Measurements from ENCODE around the gene ISCA2. TPM values are rescaled to one million over a fixed set of nuclear protein-coding genes. Genes with fewer than 3 reads are reported as not detected.

The ISCA2 gene
- total RNA-seq, 5 donors from 2014 or later (not counting 1 experiment from before 2014, with no cell fraction given) = 21.3 to 42.6 (median 34.1) TPM

DNA sequence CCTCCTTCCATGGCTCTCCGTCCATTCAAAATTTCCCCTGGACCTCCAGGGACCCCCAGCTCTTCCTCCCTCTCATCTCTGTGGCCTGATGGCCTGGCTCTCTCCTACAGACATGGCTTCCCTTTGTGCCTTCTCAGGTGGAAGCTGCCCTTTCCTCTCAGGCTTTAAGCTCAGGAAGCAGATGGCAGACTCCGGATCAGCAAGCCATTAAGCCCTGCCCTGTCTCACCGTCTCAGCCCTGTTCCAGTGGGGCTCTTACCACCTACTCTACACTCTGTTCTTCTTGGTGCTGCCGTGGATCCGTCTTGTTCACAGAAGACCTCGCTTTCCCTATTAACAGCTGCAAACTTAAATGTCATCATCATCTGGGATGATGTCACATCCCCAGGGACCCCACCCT lies 33.6 kb upstream of the ISCA2 start:
- H3K36me3 ChIP-seq (ENCODE audit: control insufficient read depth in 2 of 2, extremely low read depth in 1 of 2, insufficient read depth in 1 of 2, low read length in 1 of 2) = no peaks in the 10 kb centered on the region
- H3K27me3 ChIP-seq (replicated peaks in 1 of 2; ENCODE audit: control insufficient read depth in 2 of 2, extremely low read depth in 1 of 2, insufficient read depth in 2 of 2, low read length in 1 of 2) = peaks cover 0 to 35% of the 10 kb centered on the region in 2 experiments
- no peak overlapping the region for H3K4me3 ChIP-seq (ENCODE audit: control insufficient read depth in 1 of 2, extremely low read depth in 1 of 2, low read length in 1 of 2)
- H3K9me3 ChIP-seq = no peaks in the 10 kb centered on the region
- 60% methylated on average over 6 of the region's 6 CpGs for WGBS (ENCODE audit: insufficient coverage)
- no peak overlapping the region for H3K27ac ChIP-seq (ENCODE audit: low read length)
- ChIA-PET POLR2A (no interaction called here), CTCF (no interaction called here)
- no peak overlapping the region for H3K4me3 Mint-ChIP-seq
- DNase-seq (no peak), ATAC-seq (replicated peaks in 1 of 4) (no peak)
- H3K4me1 Mint-ChIP-seq = no peaks in the 10 kb centered on the region
- no peak overlapping the region for H3K27ac Mint-ChIP-seq
- no peaks in the 10 kb centered on the region for H3K36me3 Mint-ChIP-seq
- H3K27me3 Mint-ChIP-seq = peaks cover 14 to 21% of the 10 kb centered on the region in 2 donors
- no peaks in the 10 kb centered on the region for H3K9me3 Mint-ChIP-seq
- no peaks in the 10 kb centered on the region for H3K4me1 ChIP-seq (ENCODE audit: control insufficient read depth in 1 of 2, extremely low read depth in 1 of 2, insufficient read depth in 2 of 2, low read length in 2 of 2)

DNA sequence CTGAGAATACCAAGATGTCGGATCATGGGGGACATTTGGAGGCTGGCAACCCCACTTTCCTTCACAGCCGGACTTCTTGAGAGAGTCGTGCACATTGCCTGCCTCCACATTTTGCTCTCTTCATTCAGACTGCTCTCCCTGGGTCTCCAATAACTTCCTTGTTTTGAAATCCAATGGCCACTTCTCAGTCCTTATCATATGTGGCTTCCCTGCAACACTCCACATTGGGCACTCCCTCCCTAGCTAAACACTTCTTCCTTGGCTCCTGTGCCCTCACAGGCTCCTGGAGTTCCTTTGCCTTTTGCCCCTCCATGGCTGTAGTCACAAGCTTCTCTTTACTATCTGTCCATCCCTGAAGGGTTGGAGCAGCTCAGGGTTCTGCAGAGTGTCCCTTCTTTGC lies 30.6 kb upstream of the ISCA2 start:
- Histone ChIP-seq H3K36me3 (ENCODE audit: control insufficient read depth in 2 of 2, extremely low read depth in 1 of 2, insufficient read depth in 1 of 2, low read length in 1 of 2) (no peaks in the 10 kb centered on the region), H3K4me1 (ENCODE audit: control insufficient read depth in 1 of 2, extremely low read depth in 1 of 2, insufficient read depth in 2 of 2, low read length in 2 of 2) (no peaks in the 10 kb centered on the region), H3K27ac (ENCODE audit: low read length) (no peak overlapping the region), H3K4me3 (ENCODE audit: control insufficient read depth in 1 of 2, extremely low read depth in 1 of 2, low read length in 1 of 2) (no peak overlapping the region), H3K27me3 (replicated peaks in 1 of 2; ENCODE audit: control insufficient read depth in 2 of 2, extremely low read depth in 1 of 2, insufficient read depth in 2 of 2, low read length in 1 of 2) (peaks cover 0 to 19% of the 10 kb centered on the region in 2 experiments), H3K9me3 (no peaks in the 10 kb centered on the region)
- H3K4me1 Mint-ChIP-seq = no peaks in the 10 kb centered on the region
- CTCF ChIA-PET = no interaction called here
- H3K9me3 Mint-ChIP-seq = no peaks in the 10 kb centered on the region
- H3K27me3 Mint-ChIP-seq = peaks cover 12% of the 10 kb centered on the region in 2 donors
- H3K4me3 Mint-ChIP-seq = no peak overlapping the region
- POLR2A ChIA-PET = no interaction called here
- ATAC-seq (replicated peaks in 1 of 4) (no peak), DNase-seq (no peak)
- H3K27ac Mint-ChIP-seq = no peak overlapping the region
- H3K36me3 Mint-ChIP-seq = no peaks in the 10 kb centered on the region
- 92% methylated on average over 2 of the region's 3 CpGs for WGBS (ENCODE audit: insufficient coverage)

DNA sequence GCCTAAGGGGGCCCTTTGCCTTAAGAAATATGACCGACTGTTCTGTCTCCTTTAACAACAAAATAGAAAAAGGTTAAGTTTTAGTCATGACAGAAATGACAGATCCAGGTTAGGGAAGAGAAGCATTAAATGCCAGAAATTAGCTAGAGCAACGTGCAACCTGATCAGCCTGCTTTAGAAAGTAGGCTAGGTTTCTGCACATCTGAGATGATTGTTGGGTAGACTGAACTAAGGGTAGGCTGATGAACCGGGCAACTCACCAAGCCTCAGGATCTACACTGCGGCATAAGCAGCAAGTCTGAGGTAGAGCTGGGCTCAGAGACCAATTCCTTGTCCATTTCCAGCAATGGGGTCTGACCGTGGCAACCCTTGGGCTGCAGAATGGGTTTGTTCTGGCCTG lies 29.9 kb upstream of the ISCA2 start:
- H3K4me3 ChIP-seq (ENCODE audit: control insufficient read depth in 1 of 2, extremely low read depth in 1 of 2, low read length in 1 of 2) = no peak overlapping the region
- no peak for DNase-seq

DNA sequence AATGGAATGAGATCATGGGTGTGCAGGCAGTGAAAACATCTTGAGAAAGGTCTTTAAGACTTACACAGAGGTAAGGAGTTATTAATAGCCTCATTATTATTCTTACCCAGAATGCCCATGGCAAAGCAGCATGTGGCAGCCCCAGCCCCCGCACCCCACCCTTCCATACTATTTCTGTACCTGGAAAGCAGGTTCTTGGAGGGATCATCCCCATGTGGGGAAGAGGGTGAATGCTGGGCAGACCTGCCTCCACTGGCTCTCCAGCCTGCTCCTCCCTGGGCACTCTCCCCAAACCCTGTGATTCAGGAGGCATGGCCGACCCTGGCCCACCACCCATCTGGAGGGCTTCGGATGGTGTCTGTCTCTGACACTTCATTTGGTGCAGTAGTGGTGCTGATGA lies 28.8 kb upstream of the ISCA2 start:
- H3K36me3 Mint-ChIP-seq = no peaks in the 10 kb centered on the region
- no peak overlapping the region for H3K4me3 ChIP-seq (ENCODE audit: control insufficient read depth in 1 of 2, extremely low read depth in 1 of 2, low read length in 1 of 2)
- H3K27me3 ChIP-seq (replicated peaks in 1 of 2; ENCODE audit: control insufficient read depth in 2 of 2, extremely low read depth in 1 of 2, insufficient read depth in 2 of 2, low read length in 1 of 2) = peaks cover 0 to 6% of the 10 kb centered on the region in 2 experiments
- ChIA-PET POLR2A (no interaction called here), CTCF (interaction anchor here in 1 of 2 donors (0.7 kb wide), 1 partner anchor 28 kb away, joined by 3 read pairs; no protein-coding TSS in a partner anchor)
- no peak overlapping the region for H3K27ac ChIP-seq (ENCODE audit: low read length)
- no peak for DNase-seq
- no peaks in the 10 kb centered on the region for H3K9me3 ChIP-seq
- peaks cover 9 to 12% of the 10 kb centered on the region in 2 donors for H3K27me3 Mint-ChIP-seq
- no peak overlapping the region for H3K27ac Mint-ChIP-seq
- H3K36me3 ChIP-seq (ENCODE audit: control insufficient read depth in 2 of 2, extremely low read depth in 1 of 2, insufficient read depth in 1 of 2, low read length in 1 of 2) = no peaks in the 10 kb centered on the region
- no peak overlapping the region for H3K4me3 Mint-ChIP-seq
- 100% methylated on average over 1 of the region's 3 CpGs for WGBS (ENCODE audit: insufficient coverage)
- no peak for ATAC-seq (replicated peaks in 1 of 4)
- H3K4me1 Mint-ChIP-seq = no peaks in the 10 kb centered on the region
- no peaks in the 10 kb centered on the region for H3K9me3 Mint-ChIP-seq
- H3K4me1 ChIP-seq (ENCODE audit: control insufficient read depth in 1 of 2, extremely low read depth in 1 of 2, insufficient read depth in 2 of 2, low read length in 2 of 2) = no peaks in the 10 kb centered on the region

More for the DNA sequence above, 29.9 kb upstream of the ISCA2 start:
- no peaks in the 10 kb centered on the region for H3K4me1 ChIP-seq (ENCODE audit: control insufficient read depth in 1 of 2, extremely low read depth in 1 of 2, insufficient read depth in 2 of 2, low read length in 2 of 2)
- CTCF ChIA-PET = no interaction called here
- Mint-ChIP-seq H3K4me3 (no peak overlapping the region), H3K27ac (no peak overlapping the region), H3K27me3 (peaks cover 11 to 12% of the 10 kb centered on the region in 2 donors), H3K4me1 (no peaks in the 10 kb centered on the region), H3K36me3 (no peaks in the 10 kb centered on the region), H3K9me3 (no peaks in the 10 kb centered on the region)
- H3K27ac ChIP-seq (ENCODE audit: low read length) = no peak overlapping the region
- POLR2A ChIA-PET = no interaction called here
- H3K9me3 ChIP-seq = no peaks in the 10 kb centered on the region
- peaks cover 0 to 16% of the 10 kb centered on the region in 2 experiments for H3K27me3 ChIP-seq (replicated peaks in 1 of 2; ENCODE audit: control insufficient read depth in 2 of 2, extremely low read depth in 1 of 2, insufficient read depth in 2 of 2, low read length in 1 of 2)
- no peaks in the 10 kb centered on the region for H3K36me3 ChIP-seq (ENCODE audit: control insufficient read depth in 2 of 2, extremely low read depth in 1 of 2, insufficient read depth in 1 of 2, low read length in 1 of 2)
- ATAC-seq (replicated peaks in 1 of 4) = no peak
- 80% methylated on average over 4 of the region's 5 CpGs for WGBS (ENCODE audit: insufficient coverage)

- ATAC-seq (replicated peaks in 1 of 4) (no peak), DNase-seq (no peak)
- H3K4me3 Mint-ChIP-seq = no peak overlapping the region
- H3K4me3 ChIP-seq (ENCODE audit: control insufficient read depth in 1 of 2, extremely low read depth in 1 of 2, low read length in 1 of 2) = no peak overlapping the region
- no peaks in the 10 kb centered on the region for H3K9me3 Mint-ChIP-seq
- H3K27ac ChIP-seq (ENCODE audit: low read length) = no peak overlapping the region
- no peak overlapping the region for H3K27ac Mint-ChIP-seq
- no peaks in the 10 kb centered on the region for H3K36me3 Mint-ChIP-seq
- H3K4me1 ChIP-seq (ENCODE audit: control insufficient read depth in 1 of 2, extremely low read depth in 1 of 2, insufficient read depth in 2 of 2, low read length in 2 of 2) = no peaks in the 10 kb centered on the region
- POLR2A ChIA-PET = no interaction called here
- H3K27me3 ChIP-seq (replicated peaks in 1 of 2; ENCODE audit: control insufficient read depth in 2 of 2, extremely low read depth in 1 of 2, insufficient read depth in 2 of 2, low read length in 1 of 2) = peaks cover 0 to 2% of the 10 kb centered on the region in 2 experiments
- H3K36me3 ChIP-seq (ENCODE audit: control insufficient read depth in 2 of 2, extremely low read depth in 1 of 2, insufficient read depth in 1 of 2, low read length in 1 of 2) = no peaks in the 10 kb centered on the region
- no peaks in the 10 kb centered on the region for H3K9me3 ChIP-seq
- peaks cover 9% of the 10 kb centered on the region in 2 donors for H3K27me3 Mint-ChIP-seq
- no peaks in the 10 kb centered on the region for H3K4me1 Mint-ChIP-seq
- WGBS (ENCODE audit: insufficient coverage) = no CpG with 5 or more reads among the region's 2 CpGs
- CTCF ChIA-PET = interaction anchor here in 1 of 2 donors (0.7 kb wide), 1 partner anchor 28 kb away, joined by 3 read pairs; no protein-coding TSS in a partner anchor
Observed at GRCh38 chr14:74465335-74465734, 28.2 kb upstream of the ISCA2 start.

- no peak overlapping the region for H3K4me3 Mint-ChIP-seq
- H3K27me3 Mint-ChIP-seq = no peaks in the 10 kb centered on the region
- no peaks in the 10 kb centered on the region for H3K4me1 Mint-ChIP-seq
- DNase-seq (no peak), ATAC-seq (replicated peaks in 1 of 4) (no peak)
- H3K4me1 ChIP-seq (ENCODE audit: control insufficient read depth in 1 of 2, extremely low read depth in 1 of 2, insufficient read depth in 2 of 2, low read length in 2 of 2) = no peaks in the 10 kb centered on the region
- POLR2A ChIA-PET = no interaction called here
- H3K27ac ChIP-seq (ENCODE audit: low read length) = no peak overlapping the region
- no peak overlapping the region for H3K27ac Mint-ChIP-seq
- H3K4me3 ChIP-seq (ENCODE audit: control insufficient read depth in 1 of 2, extremely low read depth in 1 of 2, low read length in 1 of 2) = no peak overlapping the region
- no peaks in the 10 kb centered on the region for H3K9me3 ChIP-seq
- H3K27me3 ChIP-seq (replicated peaks in 1 of 2; ENCODE audit: control insufficient read depth in 2 of 2, extremely low read depth in 1 of 2, insufficient read depth in 2 of 2, low read length in 1 of 2) = no peaks in the 10 kb centered on the region
- CTCF ChIA-PET = no interaction called here
- 75% methylated on average over 3 of the region's 3 CpGs for WGBS (ENCODE audit: insufficient coverage)
- no peaks in the 10 kb centered on the region for H3K36me3 ChIP-seq (ENCODE audit: control insufficient read depth in 2 of 2, extremely low read depth in 1 of 2, insufficient read depth in 1 of 2, low read length in 1 of 2)
- H3K9me3 Mint-ChIP-seq = no peaks in the 10 kb centered on the region
- peaks cover 12% of the 10 kb centered on the region for H3K36me3 Mint-ChIP-seq
Observed at GRCh38 chr14:74468513-74468912, 25.1 kb upstream of the ISCA2 start.
